Breast epithelium (tissue), 4 donors: Measurements from ENCODE around the gene GON7. TPM values are rescaled to one million over a fixed set of nuclear protein-coding genes. Genes with fewer than 3 reads are reported as not detected.
"Not testable (repeated sequence)": the region's sequence is repeated elsewhere in the genome, so short reads cannot be mapped to it uniquely, and the experiment has no call there.

ENCODE experiments used
- DNase-seq, 2 donors: peaks; one replicate each; pipeline ENCODE4 v3.0.0-alpha.2; 2019; ENCODE audit warnings: low spot score in 2 of 2
- H3K27ac ChIP-seq, 2 donors: fragments of 200-600 bp; sonication (generic) in 1 of 2; one replicate each; pipeline ENCODE4 v1.5.1; 2016 to 2019; ENCODE audit warnings: mild to moderate bottlenecking in 1 of 2
- H3K27me3 ChIP-seq, 2 donors: fragments of 200-600 bp; sonication (generic) in 1 of 2; one replicate each; pipeline versions ENCODE4 v1.5.1 to v1.6.0; 2017 to 2019; ENCODE audit warnings: control low read depth in 1 of 2, mild to moderate bottlenecking in 1 of 2
- H3K36me3 ChIP-seq: fragments of 200-600 bp; one replicate; pipeline ENCODE4 v1.5.1; 2019
- H3K4me1 ChIP-seq, 2 donors: fragments of 200-600 bp; sonication (generic); one replicate each; pipeline ENCODE4 v1.5.1; 2016 to 2019; ENCODE audit warnings: control low read depth in 1 of 2
- H3K4me3 ChIP-seq, 3 donors: fragments of 200-600 bp; sonication (generic); 1 replicate in 2 of 3; 2 replicates in 1 of 3; pipeline ENCODE4 v1.5.1; 2016 to 2019; ENCODE audit warnings: mild to moderate bottlenecking in 3 of 3, moderate library complexity in 2 of 3
- H3K9me3 ChIP-seq, 2 donors: fragments of 200-600 bp; sonication (generic) in 1 of 2; one replicate each; pipeline ENCODE4 v1.5.1; 2016 to 2019; ENCODE audit warnings: control low read depth in 1 of 2
- POLR2A ChIP-seq: fragments of 450-650 bp; IDR thresholded peaks from one replicate; pipeline ENCODE4 v1.6.1; 2016; ENCODE audit warnings: antibody characterized with exemption, mild to moderate bottlenecking, moderate library complexity
- POLR2AphosphoS5 ChIP-seq, 3 donors: sonication (generic); formaldehyde crosslinking; IDR thresholded peaks; one replicate each; pipeline ENCODE4 v1.6.1; 2017; ENCODE audit warnings: antibody characterized with exemption in 3 of 3
- intact Hi-C: fragments of 100-400 bp; cut with DNase I; formaldehyde crosslinking; loops from one replicate; pipeline ENCODE4 v1.15.1; 2023; ENCODE audit warnings: low total_unique reads
- total RNA-seq, 3 donors: library from RNA; depleted of rRNA; stranded (reverse); fragments of >200 nt; gene quantifications; one replicate each; pipeline ENCODE4 v1.1.0, GENCODE V29; 2016
- TF ChIP-seq, protein P1 (sequence below), 3 donors: fragments of 450-650 bp; IDR thresholded peaks; one replicate each; pipeline ENCODE4 v1.5.1; 2016 to 2017; ENCODE audit warnings: antibody characterized with exemption in 3 of 3, mild to moderate bottlenecking in 3 of 3, moderate library complexity in 3 of 3

The GON7 gene
- total RNA-seq, 3 donors from 2014 or later: 8.5 to 12.1 (median 11.1) TPM

DNA sequence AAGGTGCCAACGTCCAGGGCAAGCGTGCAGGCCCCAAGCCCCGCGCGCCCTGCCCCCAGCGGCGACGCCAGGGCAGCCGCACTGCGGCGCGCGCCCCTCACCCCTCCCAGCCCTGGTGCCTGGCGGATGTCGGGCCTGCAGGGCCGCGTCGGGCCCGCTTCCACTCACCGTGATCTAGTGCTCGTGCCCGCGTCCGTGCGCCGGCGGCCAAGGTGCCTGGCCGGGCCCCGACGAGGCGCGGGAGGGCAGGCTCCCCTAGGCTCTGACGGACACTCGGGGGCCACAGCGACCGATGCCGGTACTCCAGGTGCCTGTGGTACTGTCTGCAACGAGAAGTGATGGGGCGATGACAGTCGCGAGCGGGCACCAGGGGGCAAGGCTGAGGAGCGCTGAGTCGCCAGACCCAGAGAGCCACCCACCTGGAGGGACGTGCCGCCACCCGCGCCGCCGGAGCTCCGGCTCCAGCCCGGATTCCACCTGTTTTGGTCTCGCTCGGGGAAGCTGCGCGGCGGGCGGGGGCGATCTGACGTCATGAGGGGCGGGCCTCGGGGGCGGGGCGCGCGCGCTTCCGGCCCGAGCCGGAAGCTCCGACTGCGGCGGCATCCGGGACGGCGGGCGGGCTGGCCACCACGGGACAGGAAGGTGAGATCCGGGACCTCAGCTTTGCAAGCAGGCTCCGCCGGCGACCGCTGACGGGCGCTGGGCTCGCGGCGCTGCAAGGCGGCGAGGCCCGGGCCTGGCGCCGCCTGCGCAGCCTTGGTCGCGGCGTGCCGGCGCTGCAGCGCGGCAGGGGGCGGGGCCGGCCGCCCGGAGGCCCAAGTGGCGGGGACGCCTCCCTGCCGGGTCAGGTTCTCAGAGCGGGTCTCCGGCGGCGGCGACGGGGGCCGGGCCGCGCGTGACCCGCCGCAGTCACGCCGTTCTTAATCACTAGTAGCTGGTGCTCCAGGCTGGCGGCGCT, 22.2 kb downstream of the GON7 start, which contains the start of the genes LYSET and MOAP1:
Gene LYSET, plus strand, starts transcription at position 927 of the 958 bp plus-strand sequence. CDS start 89 bp downstream, outside the sequence.
Gene MOAP1, minus strand, starts transcription at position 507 of the 958 bp plus-strand sequence. CDS start 655 bp downstream, outside the sequence.
- TF ChIP-seq POLR2AphosphoS5 (IDR thresholded peaks at IDR 0.05): peak; percentile 46 to 74 (median 69)
- TF ChIP-seq, protein P1, sequence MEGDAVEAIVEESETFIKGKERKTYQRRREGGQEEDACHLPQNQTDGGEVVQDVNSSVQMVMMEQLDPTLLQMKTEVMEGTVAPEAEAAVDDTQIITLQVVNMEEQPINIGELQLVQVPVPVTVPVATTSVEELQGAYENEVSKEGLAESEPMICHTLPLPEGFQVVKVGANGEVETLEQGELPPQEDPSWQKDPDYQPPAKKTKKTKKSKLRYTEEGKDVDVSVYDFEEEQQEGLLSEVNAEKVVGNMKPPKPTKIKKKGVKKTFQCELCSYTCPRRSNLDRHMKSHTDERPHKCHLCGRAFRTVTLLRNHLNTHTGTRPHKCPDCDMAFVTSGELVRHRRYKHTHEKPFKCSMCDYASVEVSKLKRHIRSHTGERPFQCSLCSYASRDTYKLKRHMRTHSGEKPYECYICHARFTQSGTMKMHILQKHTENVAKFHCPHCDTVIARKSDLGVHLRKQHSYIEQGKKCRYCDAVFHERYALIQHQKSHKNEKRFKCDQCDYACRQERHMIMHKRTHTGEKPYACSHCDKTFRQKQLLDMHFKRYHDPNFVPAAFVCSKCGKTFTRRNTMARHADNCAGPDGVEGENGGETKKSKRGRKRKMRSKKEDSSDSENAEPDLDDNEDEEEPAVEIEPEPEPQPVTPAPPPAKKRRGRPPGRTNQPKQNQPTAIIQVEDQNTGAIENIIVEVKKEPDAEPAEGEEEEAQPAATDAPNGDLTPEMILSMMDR (IDR thresholded peaks at IDR 0.05): peak in 1 of 3 donors; percentile 24
- TF ChIP-seq POLR2A: no peak
- intact Hi-C loops: no loop called here
- Histone ChIP-seq H3K27ac (peak within 1 kb of the TSS; percentile 92 to 98), H3K36me3 (no peaks in the 10 kb centered on the region), H3K27me3 (no peaks in the 10 kb centered on the region), H3K4me1 (peaks cover 0 to 20% of the 10 kb centered on the region in 2 donors), H3K4me3 (peak within 1 kb of the TSS; percentile 92 to 97 (median 96)), H3K9me3 (no peaks in the 10 kb centered on the region)
- DNase-seq: peak; percentile 81 to 86

GRCh38 chr14:93183596-93184317, 23.1 kb downstream of the GON7 start:
- peak overlapping the region; percentile 92 to 98 for H3K27ac ChIP-seq
- no peaks in the 10 kb centered on the region for H3K27me3 ChIP-seq
- DNase-seq: no peak
- TF ChIP-seq POLR2AphosphoS5 (IDR thresholded peaks at IDR 0.05): no peak
- TF ChIP-seq, protein P1 (IDR thresholded peaks at IDR 0.05): no peak
- no peaks in the 10 kb centered on the region for H3K9me3 ChIP-seq
- peaks cover 0 to 20% of the 10 kb centered on the region in 2 donors for H3K4me1 ChIP-seq
- intact Hi-C loops: no loop called here
- H3K36me3 ChIP-seq: no peaks in the 10 kb centered on the region
- H3K4me3 ChIP-seq: peak overlapping the region; percentile 92 to 97 (median 96)

- Histone ChIP-seq H3K36me3 (no peaks in the 10 kb centered on the region), H3K27me3 (no peaks in the 10 kb centered on the region), H3K27ac (no peak overlapping the region), H3K9me3 (no peaks in the 10 kb centered on the region), H3K4me1 (no peaks in the 10 kb centered on the region), H3K4me3 (no peak overlapping the region)
- TF ChIP-seq, protein P1 (IDR thresholded peaks at IDR 0.05): no peak
- TF ChIP-seq POLR2A: no peak
- TF ChIP-seq POLR2AphosphoS5 (IDR thresholded peaks at IDR 0.05): no peak
- DNase-seq: no peak
- intact Hi-C loops: no loop called here
Observed at GRCh38 chr14:93175492-93175891, 31.4 kb downstream of the GON7 start.

GRCh38 chr14:93174731-93175130, 32.1 kb downstream of the GON7 start:
- intact Hi-C loops, H3K4me3 ChIP-seq, H3K4me1 ChIP-seq, DNase-seq, H3K9me3 ChIP-seq, H3K27ac ChIP-seq, H3K36me3 ChIP-seq, H3K27me3 ChIP-seq: not testable (repeated sequence)

DNA sequence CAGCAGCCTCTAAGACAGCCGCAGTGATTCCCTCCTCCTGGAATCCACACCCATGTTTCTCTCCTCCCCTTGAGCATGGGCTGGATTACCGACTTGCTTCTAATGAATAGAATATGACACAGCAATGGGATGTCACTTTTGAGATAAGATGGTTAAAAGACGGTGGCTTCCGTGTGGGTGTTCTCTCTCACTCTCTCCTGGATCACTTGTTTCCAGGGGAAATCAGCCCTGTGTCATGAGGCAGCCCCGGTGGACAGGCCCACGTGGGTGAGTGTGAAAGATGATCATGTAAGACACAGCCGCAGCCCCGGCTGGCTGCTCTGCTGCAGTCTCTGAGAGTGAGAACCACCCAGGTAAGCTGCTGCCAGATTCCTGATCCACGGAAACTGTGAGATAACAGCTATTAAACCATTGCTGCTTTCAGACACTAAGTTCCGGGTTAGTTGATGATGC, 32.9 kb downstream of the GON7 start:
- no peaks in the 10 kb centered on the region for H3K36me3 ChIP-seq
- no peaks in the 10 kb centered on the region for H3K27me3 ChIP-seq
- intact Hi-C loops: no loop called here
- no peak overlapping the region for H3K4me3 ChIP-seq
- H3K9me3 ChIP-seq: no peaks in the 10 kb centered on the region
- no peak for DNase-seq
- H3K4me1 ChIP-seq: no peaks in the 10 kb centered on the region
- TF ChIP-seq POLR2AphosphoS5 (IDR thresholded peaks at IDR 0.05) (no peak), POLR2A (no peak)
- TF ChIP-seq, protein P1 (IDR thresholded peaks at IDR 0.05): no peak
- H3K27ac ChIP-seq: no peak overlapping the region
